GM06990 (cell line): Measurements from ENCODE around the gene PROX1.
"Not testable (repeated sequence)": the region's sequence is repeated elsewhere in the genome, so short reads cannot be mapped to it uniquely, and the experiment has no call there.

Source experiments
- DNase-seq: peaks from one replicate; pipeline ENCODE4 v3.0.0-alpha.2; 2011; ENCODE audit not compliant: insufficient read length; ENCODE audit errors: extremely low read depth
- H3K27me3 ChIP-seq: replicated peaks from 2 replicates; pipeline ENCODE4 v1.6.0; 2011; ENCODE audit warnings: low read length; ENCODE audit not compliant: control insufficient read depth, insufficient read depth
- H3K36me3 ChIP-seq: 2 replicates; pipeline ENCODE4 v1.5.1; 2011; ENCODE audit warnings: low read length; ENCODE audit not compliant: control insufficient read depth, insufficient read depth
- H3K4me3 ChIP-seq: replicated peaks from 2 replicates; pipeline ENCODE4 v1.5.1; 2011; ENCODE audit warnings: low read depth, mild to moderate bottlenecking, control low read depth, low read length
- TF ChIP-seq, protein P1 (sequence below): IDR thresholded peaks from 2 replicates; pipeline ENCODE4 v1.5.1; 2011; ENCODE audit warnings: low read length, control low read depth, mild to moderate bottlenecking, inconsistent platforms; ENCODE audit not compliant: insufficient read depth, poor library complexity, severe bottlenecking

Gene PROX1

DNA sequence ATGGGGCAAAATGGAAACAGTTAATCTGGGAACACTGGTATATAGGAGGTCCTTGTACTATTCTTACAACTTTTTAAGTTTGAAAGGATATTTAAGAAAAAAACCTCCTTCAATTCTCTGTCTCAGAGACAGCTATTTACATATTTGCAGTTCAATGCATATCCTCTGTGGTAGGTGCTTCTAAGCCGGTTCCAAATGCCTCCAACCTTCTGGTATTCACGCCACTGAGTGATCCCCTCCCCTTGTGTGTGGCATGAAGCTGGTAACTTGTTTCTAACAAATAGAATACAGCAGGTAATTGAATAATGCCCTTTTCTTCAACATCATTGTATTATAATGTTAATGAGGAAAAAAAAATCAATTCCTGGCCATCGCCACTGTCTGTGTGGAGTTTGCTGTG is 91.2 kb downstream of the PROX1 start:
- no peaks in the 10 kb centered on the region for H3K36me3 ChIP-seq

DNA sequence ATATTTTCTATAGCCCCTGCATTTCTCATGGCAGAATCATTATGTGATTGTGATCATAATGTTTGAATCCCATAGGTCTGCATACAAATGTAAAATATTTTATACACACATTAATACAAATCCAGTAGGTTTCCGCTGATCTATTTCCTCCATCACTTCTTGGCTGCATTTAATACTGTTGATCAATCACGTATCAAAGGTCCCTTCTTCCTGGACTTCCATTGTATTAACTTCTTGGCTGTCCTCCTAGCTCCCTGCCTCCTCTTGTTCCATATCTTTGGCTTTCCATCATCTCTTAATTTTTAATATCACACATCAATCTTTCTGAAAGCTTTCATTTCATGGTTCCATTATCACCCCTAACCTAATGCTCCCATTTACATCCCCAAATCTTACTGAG is 97.6 kb downstream of the PROX1 start:
- Histone ChIP-seq H3K27me3 (no peaks in the 10 kb centered on the region), H3K36me3 (no peaks in the 10 kb centered on the region), H3K4me3 (no peak overlapping the region)
- TF ChIP-seq, protein P1, sequence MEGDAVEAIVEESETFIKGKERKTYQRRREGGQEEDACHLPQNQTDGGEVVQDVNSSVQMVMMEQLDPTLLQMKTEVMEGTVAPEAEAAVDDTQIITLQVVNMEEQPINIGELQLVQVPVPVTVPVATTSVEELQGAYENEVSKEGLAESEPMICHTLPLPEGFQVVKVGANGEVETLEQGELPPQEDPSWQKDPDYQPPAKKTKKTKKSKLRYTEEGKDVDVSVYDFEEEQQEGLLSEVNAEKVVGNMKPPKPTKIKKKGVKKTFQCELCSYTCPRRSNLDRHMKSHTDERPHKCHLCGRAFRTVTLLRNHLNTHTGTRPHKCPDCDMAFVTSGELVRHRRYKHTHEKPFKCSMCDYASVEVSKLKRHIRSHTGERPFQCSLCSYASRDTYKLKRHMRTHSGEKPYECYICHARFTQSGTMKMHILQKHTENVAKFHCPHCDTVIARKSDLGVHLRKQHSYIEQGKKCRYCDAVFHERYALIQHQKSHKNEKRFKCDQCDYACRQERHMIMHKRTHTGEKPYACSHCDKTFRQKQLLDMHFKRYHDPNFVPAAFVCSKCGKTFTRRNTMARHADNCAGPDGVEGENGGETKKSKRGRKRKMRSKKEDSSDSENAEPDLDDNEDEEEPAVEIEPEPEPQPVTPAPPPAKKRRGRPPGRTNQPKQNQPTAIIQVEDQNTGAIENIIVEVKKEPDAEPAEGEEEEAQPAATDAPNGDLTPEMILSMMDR: no peak
- no peak for DNase-seq

More for the DNA sequence above, 91.2 kb downstream of the PROX1 start:
- H3K27me3 ChIP-seq: no peaks in the 10 kb centered on the region
- no peak for DNase-seq
- TF ChIP-seq, protein P1: no peak
- no peak overlapping the region for H3K4me3 ChIP-seq

DNA sequence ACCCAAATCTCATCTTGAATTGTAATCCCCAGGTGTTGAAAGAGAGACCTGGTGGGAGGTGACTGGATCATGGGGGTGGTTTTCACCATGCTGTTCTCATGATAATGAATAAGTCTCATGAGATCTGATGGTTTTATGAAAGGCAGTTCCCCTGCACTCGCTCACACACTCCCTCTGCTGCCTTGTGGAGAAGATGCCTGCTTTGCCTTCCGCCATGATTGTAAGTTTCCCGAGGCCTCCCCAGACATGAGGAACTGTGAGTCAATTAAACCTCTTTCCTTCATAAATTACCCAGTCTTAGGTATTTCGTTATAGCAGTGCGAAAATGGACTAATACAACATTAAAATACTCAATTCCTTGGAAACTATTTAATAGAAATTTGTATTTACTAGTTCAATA is 99.2 kb downstream of the PROX1 start:
- H3K36me3 ChIP-seq: no peaks in the 10 kb centered on the region
- H3K27me3 ChIP-seq: no peaks in the 10 kb centered on the region
- no peak overlapping the region for H3K4me3 ChIP-seq
- TF ChIP-seq, protein P1: no peak
- no peak for DNase-seq

DNA sequence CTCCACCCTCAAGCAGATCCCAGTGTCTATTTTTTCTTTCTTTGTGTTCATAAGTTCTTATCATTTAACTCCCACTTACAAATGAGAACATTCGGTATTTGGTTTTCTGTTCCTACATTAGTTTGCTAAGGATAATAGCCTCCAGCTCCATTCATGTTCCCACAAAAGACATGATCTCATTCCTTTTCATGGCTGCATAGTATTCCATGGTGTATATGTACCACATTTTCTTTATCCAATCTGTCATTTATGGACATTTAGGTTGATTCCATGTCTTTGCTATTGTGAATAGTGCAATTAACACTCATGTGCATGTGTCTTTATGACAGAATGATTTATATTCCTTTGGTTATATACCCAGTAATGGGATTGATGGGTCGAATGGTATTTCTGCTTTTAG is 101.2 kb downstream of the PROX1 start:
- DNase-seq, H3K27me3 ChIP-seq, H3K36me3 ChIP-seq, H3K4me3 ChIP-seq: not testable (repeated sequence)
